ENCODE results near the gene TEX10. TPM values are rescaled to one million over a fixed set of nuclear protein-coding genes. Genes with fewer than 3 reads are reported as not detected.
"Not testable (repeated sequence)": the region's sequence is repeated elsewhere in the genome, so short reads cannot be mapped to it uniquely, and the experiment has no call there.

TEX10 gene
- total RNA-seq, 6 experiments from 2014 or later = 25.7 to 29.5 (median 25.9) TPM

DNA sequence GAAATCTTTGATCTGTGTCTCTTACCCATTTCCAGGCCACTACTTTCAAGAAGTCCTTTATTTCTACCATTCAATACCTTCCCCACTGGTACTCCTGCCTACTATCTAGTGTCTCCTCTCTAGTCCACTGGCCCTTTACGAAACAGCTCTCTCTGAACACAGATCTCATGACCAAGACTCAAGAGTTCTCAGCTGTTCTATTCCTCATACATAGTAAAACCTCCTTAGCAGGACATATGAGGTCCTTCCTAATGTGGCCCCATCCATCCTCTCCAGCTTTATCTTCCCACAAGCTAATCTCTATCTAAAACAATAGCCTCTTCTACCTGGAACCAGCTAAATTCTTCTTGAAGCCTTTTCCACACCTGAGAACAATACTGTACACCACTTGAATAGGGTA is 2.6 kb downstream of the TEX10 start:
- DNase-seq = no peak
- Mint-ChIP-seq H3K36me3 (ENCODE audit: low read depth) (peaks cover 19% of the 10 kb centered on the region), H3K27me3 (ENCODE audit: insufficient read depth) (peaks cover 3% of the 10 kb centered on the region; the same call in 1 of the 2 replicates), H3K4me3 (peak overlapping the region; percentile 3), H3K9me3 (no peaks in the 10 kb centered on the region), H3K27ac (0 out of 2 replicates have a peak overlapping the region, but pooled peaks have one; percentile 3), H3K4me1 (ENCODE audit: low read depth) (peaks cover 72% of the 10 kb centered on the region)
- TF ChIP-seq, protein P1, sequence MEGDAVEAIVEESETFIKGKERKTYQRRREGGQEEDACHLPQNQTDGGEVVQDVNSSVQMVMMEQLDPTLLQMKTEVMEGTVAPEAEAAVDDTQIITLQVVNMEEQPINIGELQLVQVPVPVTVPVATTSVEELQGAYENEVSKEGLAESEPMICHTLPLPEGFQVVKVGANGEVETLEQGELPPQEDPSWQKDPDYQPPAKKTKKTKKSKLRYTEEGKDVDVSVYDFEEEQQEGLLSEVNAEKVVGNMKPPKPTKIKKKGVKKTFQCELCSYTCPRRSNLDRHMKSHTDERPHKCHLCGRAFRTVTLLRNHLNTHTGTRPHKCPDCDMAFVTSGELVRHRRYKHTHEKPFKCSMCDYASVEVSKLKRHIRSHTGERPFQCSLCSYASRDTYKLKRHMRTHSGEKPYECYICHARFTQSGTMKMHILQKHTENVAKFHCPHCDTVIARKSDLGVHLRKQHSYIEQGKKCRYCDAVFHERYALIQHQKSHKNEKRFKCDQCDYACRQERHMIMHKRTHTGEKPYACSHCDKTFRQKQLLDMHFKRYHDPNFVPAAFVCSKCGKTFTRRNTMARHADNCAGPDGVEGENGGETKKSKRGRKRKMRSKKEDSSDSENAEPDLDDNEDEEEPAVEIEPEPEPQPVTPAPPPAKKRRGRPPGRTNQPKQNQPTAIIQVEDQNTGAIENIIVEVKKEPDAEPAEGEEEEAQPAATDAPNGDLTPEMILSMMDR (IDR thresholded peaks at IDR 0.05) = no peak

DNA sequence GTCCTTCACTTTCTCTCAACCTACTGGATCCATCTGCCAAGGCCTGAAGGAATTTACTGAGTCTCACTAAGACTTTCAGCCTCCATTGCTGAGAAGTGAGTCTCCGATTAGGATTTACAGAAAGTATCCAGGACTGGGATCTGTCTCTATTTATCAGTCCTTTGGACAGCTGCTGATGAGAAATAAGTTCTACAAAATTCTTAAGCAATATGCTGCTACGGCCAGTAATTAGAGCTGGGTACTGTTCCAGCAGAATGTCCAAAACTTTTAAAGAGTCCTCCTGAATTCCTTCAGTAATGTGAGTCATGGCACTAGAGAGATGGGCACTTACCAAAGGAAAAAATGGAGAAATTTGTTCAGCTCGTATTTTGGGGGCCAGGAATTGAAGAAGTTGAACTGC is 5.9 kb downstream of the TEX10 start:
- Mint-ChIP-seq H3K36me3 (ENCODE audit: low read depth) (peaks cover 11% of the 10 kb centered on the region; the same call in 1 of the 2 replicates), H3K9me3 (no peaks in the 10 kb centered on the region), H3K4me1 (ENCODE audit: low read depth) (peaks cover 48% of the 10 kb centered on the region), H3K27me3 (ENCODE audit: insufficient read depth) (no peaks in the 10 kb centered on the region), H3K27ac (peak overlapping the region; percentile 32; the same call in 1 of the 2 replicates), H3K4me3 (no peak overlapping the region)
- TF ChIP-seq, protein P1 (IDR thresholded peaks at IDR 0.05) = no peak
- DNase-seq = peak; percentile 54

DNA sequence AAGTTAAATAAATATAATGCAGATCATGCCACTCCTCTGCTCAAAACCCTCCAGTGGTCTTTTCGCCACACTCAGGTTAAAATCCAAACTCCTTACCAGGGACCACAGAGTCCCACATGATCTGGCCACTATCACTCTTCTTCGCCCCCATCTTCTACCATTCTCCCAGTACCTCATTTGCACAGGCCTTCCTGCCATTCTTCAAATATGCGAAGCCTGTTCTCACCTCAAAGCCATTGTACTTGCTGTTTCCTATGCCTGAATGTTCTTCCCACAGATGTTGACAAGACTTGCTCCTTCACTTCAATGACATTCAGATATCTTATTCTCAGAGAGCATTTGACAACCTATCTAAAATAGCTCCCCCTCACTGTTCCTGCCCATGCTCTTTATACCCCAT is 10.9 kb downstream of the TEX10 start:
- Mint-ChIP-seq H3K4me1 (ENCODE audit: low read depth) (peaks cover 13% of the 10 kb centered on the region), H3K27me3 (ENCODE audit: insufficient read depth) (no peaks in the 10 kb centered on the region; the same call in 1 of the 2 replicates), H3K9me3 (no peaks in the 10 kb centered on the region), H3K36me3 (ENCODE audit: low read depth) (peaks cover 32% of the 10 kb centered on the region), H3K4me3 (no peak overlapping the region), H3K27ac (no peak overlapping the region)
- DNase-seq = no peak
- TF ChIP-seq, protein P1 (IDR thresholded peaks at IDR 0.05) = no peak

DNA sequence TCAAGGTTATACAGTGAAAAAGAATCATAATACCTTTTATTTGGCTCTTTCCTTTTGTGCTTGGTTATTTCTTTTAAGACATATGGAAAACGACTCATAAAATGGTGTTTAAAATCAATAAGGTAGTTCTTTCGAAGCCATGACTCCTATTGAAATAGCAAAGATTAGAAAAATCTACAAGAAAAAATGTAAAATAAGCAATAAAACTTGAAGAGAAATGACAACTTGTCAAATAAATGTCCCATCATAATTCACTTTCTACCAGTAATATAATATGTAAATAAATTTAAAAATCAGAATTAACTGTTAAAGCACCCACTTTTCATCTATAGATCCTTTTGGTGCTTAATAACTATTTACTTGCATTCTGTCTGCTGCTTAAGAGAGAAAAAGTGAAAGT is 12.5 kb downstream of the TEX10 start:
- H3K27me3 Mint-ChIP-seq (ENCODE audit: insufficient read depth) = no peaks in the 10 kb centered on the region; the same call in 1 of the 2 replicates

DNA sequence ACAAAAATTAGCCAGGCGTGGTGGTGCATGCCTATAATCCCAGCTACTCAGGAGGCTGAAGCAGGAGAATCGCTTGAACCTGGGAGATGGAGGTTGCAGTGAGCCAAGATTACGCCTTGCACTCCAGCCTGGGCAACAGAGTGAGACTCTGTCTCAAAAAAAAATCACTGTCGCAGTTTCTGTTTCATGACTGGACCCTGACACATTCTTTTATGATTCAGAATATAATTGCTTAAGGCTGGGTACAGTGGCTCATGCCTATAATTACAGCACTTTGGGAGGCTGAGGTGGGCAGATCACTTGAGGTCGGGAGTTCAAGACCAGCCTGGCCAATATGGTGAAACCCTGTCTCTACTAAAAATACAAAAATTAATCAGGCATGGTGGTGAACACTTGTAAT is 14.0 kb downstream of the TEX10 start:
- H3K27me3 Mint-ChIP-seq (ENCODE audit: insufficient read depth); H3K4me1 Mint-ChIP-seq (ENCODE audit: low read depth); H3K27ac Mint-ChIP-seq; H3K9me3 Mint-ChIP-seq; DNase-seq; H3K4me3 Mint-ChIP-seq: not testable (repeated sequence)
- peaks cover 23% of the 10 kb centered on the region for H3K36me3 Mint-ChIP-seq (ENCODE audit: low read depth)

More for the DNA sequence above, 12.5 kb downstream of the TEX10 start:
- H3K4me3 Mint-ChIP-seq = no peak overlapping the region
- DNase-seq = no peak
- H3K4me1 Mint-ChIP-seq (ENCODE audit: low read depth) = peaks cover 6% of the 10 kb centered on the region
- TF ChIP-seq, protein P1 (IDR thresholded peaks at IDR 0.05) = no peak
- no peak overlapping the region for H3K27ac Mint-ChIP-seq
- H3K9me3 Mint-ChIP-seq = no peaks in the 10 kb centered on the region
- H3K36me3 Mint-ChIP-seq (ENCODE audit: low read depth) = peaks cover 26% of the 10 kb centered on the region

DNA sequence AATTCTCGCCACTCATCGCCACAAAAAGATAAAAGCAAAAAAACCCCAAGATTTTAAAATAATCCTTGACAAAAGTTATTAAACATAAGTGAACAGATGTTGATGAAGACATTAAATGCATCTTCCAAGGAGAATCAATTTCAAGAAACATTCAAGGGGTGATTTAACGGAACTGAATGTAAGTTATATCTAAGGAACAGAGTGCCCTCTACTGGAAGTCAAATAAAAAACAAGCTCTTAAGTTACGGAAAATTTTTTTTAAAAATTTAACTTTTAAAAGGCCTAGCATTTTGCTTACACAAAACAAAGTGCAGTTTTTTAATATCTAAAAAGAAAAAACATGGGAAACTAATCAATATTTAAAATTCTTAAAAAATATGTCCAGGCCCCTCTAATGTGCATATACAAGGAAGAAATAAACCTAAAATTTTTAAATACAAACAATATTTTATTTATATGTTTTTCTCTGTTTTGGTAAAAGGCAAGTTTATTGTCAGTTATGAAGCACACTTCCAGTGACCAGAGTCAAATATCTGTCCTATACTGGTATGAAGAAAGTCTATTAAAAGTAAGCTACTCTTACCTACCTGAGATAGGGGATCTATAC is 28.0 kb downstream of the TEX10 start:
- TF ChIP-seq, protein P1 (IDR thresholded peaks at IDR 0.05) = peak; percentile 84
- Mint-ChIP-seq H3K4me3 (no peak overlapping the region), H3K27ac (no peak overlapping the region), H3K9me3 (no peaks in the 10 kb centered on the region), H3K27me3 (ENCODE audit: insufficient read depth) (no peaks in the 10 kb centered on the region), H3K4me1 (ENCODE audit: low read depth) (peaks cover 14% of the 10 kb centered on the region), H3K36me3 (ENCODE audit: low read depth) (no peaks in the 10 kb centered on the region; the same call in 1 of the 2 replicates)
- DNase-seq = peak; percentile 39
